Hepatocyte (in vitro differentiated cells): ENCODE measurements around the gene UBQLN4. TPM values are rescaled to one million over a fixed set of nuclear protein-coding genes. Genes with fewer than 3 reads are reported as not detected.

Experiments used
- DNase-seq: peaks from one replicate; pipeline ENCODE4 v3.0.0-alpha.2; 2016; ENCODE audit warnings: low spot score
- H2AFZ ChIP-seq: fragments of 200-600 bp; sonication (generic); 2 replicates; pipeline ENCODE4 v1.6.0; 2016; ENCODE audit warnings: antibody characterized with exemption, mild to moderate bottlenecking
- H3K27ac ChIP-seq: fragments of 200-600 bp; sonication (generic); 2 replicates; pipeline ENCODE4 v1.5.1; 2016; ENCODE audit warnings: mild to moderate bottlenecking
- H3K27me3 ChIP-seq: fragments of 200-600 bp; sonication (generic); 2 replicates; pipeline ENCODE4 v1.6.1; 2016
- H3K36me3 ChIP-seq: fragments of 200-600 bp; sonication (generic); replicated peaks from 2 replicates; pipeline ENCODE4 v1.5.1; 2016; ENCODE audit warnings: low read depth; ENCODE audit not compliant: insufficient read depth
- H3K4me1 ChIP-seq: fragments of 200-600 bp; sonication (generic); 2 replicates; pipeline ENCODE4 v1.5.1; 2016; ENCODE audit warnings: mild to moderate bottlenecking, moderate library complexity; ENCODE audit not compliant: insufficient read depth
- H3K4me2 ChIP-seq: fragments of 200-600 bp; sonication (generic); 2 replicates; pipeline ENCODE4 v1.6.0; 2016
- H3K4me3 ChIP-seq: fragments of 200-600 bp; sonication (generic); 2 replicates; pipeline ENCODE4 v1.5.1; 2016; ENCODE audit warnings: mild to moderate bottlenecking
- H3K79me2 ChIP-seq: fragments of 200-600 bp; sonication (generic); 2 replicates; pipeline ENCODE4 v1.6.0; 2017; ENCODE audit warnings: mild to moderate bottlenecking
- H3K9me2 ChIP-seq: fragments of 200-600 bp; sonication (generic); replicated peaks from 2 replicates; pipeline ENCODE4 v1.6.0; 2017; ENCODE audit warnings: mild to moderate bottlenecking; ENCODE audit not compliant: insufficient read depth
- H3K9me3 ChIP-seq: fragments of 200-600 bp; sonication (generic); 2 replicates; pipeline ENCODE4 v1.5.1; 2016; ENCODE audit warnings: low read depth, mild to moderate bottlenecking
- H4K20me1 ChIP-seq: fragments of 200-600 bp; sonication (generic); 2 replicates; pipeline ENCODE4 v1.6.0; 2016; ENCODE audit warnings: mild to moderate bottlenecking; ENCODE audit not compliant: insufficient read depth, poor library complexity, severe bottlenecking
- EZH2 ChIP-seq: fragments of 200-600 bp; sonication (generic); IDR thresholded peaks from 2 replicates; pipeline ENCODE4 v1.6.1; 2016; ENCODE audit warnings: antibody characterized with exemption, mild to moderate bottlenecking, borderline replicate concordance
- EZH2phosphoT487 ChIP-seq: fragments of 200-600 bp; sonication (generic); IDR thresholded peaks from one replicate; pipeline ENCODE4 v1.6.1; 2018; ENCODE audit warnings: antibody characterized with exemption, mild to moderate bottlenecking, low read depth, moderate library complexity; ENCODE audit not compliant: unreplicated experiment, severe bottlenecking
- WGBS: methylation state at CpG from one replicate; pipeline ENCODE4 v1.1.6; 2016; ENCODE audit warnings: low lambda C conversion rate; ENCODE audit errors: missing lambda C conversion rate; 5-methylcytosine and 5-hydroxymethylcytosine counted together
- polyA plus RNA-seq: library from polyadenylated mRNA; unstranded; fragments of >200 nt; fragmentation: Nextera tagmentation; extraction: Ambion mirVana; gene quantifications from 2 replicates; pipeline ENCODE4 v1.2.1, GENCODE V29; 2016
- total RNA-seq: library from RNA; depleted of rRNA; stranded (reverse); fragments of >200 nt; gene quantifications from 2 replicates; pipeline ENCODE4 v1.2.3, GENCODE V29; 2014
- TF ChIP-seq, protein P1 (sequence below): fragments of 200-600 bp; sonication (generic); IDR thresholded peaks from 2 replicates; pipeline ENCODE4 v1.5.1; 2016; ENCODE audit warnings: antibody characterized with exemption, mild to moderate bottlenecking; ENCODE audit not compliant: poor library complexity

The UBQLN4 gene
- total and polyA plus RNA-seq, 2 experiments from 2014 or later = 29.5 to 35.3 TPM

DNA sequence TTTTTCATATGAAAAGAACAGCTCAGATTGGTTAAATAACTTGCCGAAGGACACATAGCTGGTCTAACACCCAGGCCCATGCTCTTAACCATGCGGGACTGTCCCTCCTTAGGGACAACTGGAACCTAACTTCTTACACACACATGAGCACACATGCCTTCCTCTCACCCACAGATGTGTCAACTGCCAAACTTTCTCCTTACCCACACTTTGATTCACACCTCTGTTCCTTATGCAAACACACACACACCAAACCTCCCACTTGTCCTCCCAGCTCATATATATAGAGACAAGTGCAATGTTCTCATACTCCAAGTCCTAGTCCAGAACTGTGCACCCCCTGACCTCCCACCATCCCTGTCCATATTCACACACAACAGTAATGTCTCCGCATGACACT is 11.6 kb upstream of the UBQLN4 start:
- Histone ChIP-seq H3K9me3 (no peaks in the 10 kb centered on the region), H3K27ac (no peak overlapping the region), H3K79me2 (peaks cover 39% of the 10 kb centered on the region), H3K36me3 (no peaks in the 10 kb centered on the region), H3K27me3 (no peaks in the 10 kb centered on the region), H2AFZ (no peak overlapping the region), H3K4me3 (no peak overlapping the region), H3K4me2 (no peak overlapping the region), H4K20me1 (peaks cover 6% of the 10 kb centered on the region), H3K9me2 (no peaks in the 10 kb centered on the region), H3K4me1 (peaks cover 8% of the 10 kb centered on the region)
- no peak for DNase-seq
- no peak for TF ChIP-seq EZH2
- no peak for TF ChIP-seq EZH2phosphoT487
- TF ChIP-seq, protein P1, sequence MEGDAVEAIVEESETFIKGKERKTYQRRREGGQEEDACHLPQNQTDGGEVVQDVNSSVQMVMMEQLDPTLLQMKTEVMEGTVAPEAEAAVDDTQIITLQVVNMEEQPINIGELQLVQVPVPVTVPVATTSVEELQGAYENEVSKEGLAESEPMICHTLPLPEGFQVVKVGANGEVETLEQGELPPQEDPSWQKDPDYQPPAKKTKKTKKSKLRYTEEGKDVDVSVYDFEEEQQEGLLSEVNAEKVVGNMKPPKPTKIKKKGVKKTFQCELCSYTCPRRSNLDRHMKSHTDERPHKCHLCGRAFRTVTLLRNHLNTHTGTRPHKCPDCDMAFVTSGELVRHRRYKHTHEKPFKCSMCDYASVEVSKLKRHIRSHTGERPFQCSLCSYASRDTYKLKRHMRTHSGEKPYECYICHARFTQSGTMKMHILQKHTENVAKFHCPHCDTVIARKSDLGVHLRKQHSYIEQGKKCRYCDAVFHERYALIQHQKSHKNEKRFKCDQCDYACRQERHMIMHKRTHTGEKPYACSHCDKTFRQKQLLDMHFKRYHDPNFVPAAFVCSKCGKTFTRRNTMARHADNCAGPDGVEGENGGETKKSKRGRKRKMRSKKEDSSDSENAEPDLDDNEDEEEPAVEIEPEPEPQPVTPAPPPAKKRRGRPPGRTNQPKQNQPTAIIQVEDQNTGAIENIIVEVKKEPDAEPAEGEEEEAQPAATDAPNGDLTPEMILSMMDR = no peak
- 90% methylated on average over 3 of the region's 3 CpGs for WGBS

GRCh38 chr1:156064615-156065014 is 11.0 kb upstream of the UBQLN4 start:
- H4K20me1 ChIP-seq = peaks cover 6% of the 10 kb centered on the region
- DNase-seq = no peak
- TF ChIP-seq EZH2phosphoT487 = no peak
- no peak for TF ChIP-seq EZH2
- TF ChIP-seq, protein P1 = no peak
- no peaks in the 10 kb centered on the region for H3K36me3 ChIP-seq
- H3K9me2 ChIP-seq = no peaks in the 10 kb centered on the region
- H2AFZ ChIP-seq = no peak overlapping the region
- no peaks in the 10 kb centered on the region for H3K9me3 ChIP-seq
- H3K79me2 ChIP-seq = peaks cover 39% of the 10 kb centered on the region
- H3K4me3 ChIP-seq = no peak overlapping the region
- no peak overlapping the region for H3K4me2 ChIP-seq
- no peaks in the 10 kb centered on the region for H3K27me3 ChIP-seq
- peaks cover 9% of the 10 kb centered on the region for H3K4me1 ChIP-seq
- WGBS = 100% methylated on average over 2 of the region's 2 CpGs
- H3K27ac ChIP-seq = peak overlapping the region; percentile 19

DNA sequence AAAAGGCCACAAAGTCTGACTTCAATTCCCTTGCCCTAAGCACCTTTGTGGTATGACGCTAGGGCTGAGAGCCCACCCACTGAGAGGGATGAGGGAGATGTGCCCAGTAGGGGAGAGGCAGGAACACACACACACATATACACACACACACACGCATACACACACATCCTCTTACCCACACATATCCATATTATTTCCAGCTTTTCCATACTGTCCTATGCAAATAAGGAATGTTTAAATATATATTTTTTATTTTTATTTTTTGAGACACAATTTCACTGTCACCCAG is 10.3 kb upstream of the UBQLN4 start:
- Histone ChIP-seq H2AFZ (no peak overlapping the region), H3K4me2 (no peak overlapping the region), H3K4me1 (peaks cover 9% of the 10 kb centered on the region), H3K36me3 (no peaks in the 10 kb centered on the region), H3K79me2 (peaks cover 39% of the 10 kb centered on the region), H4K20me1 (peaks cover 6% of the 10 kb centered on the region), H3K4me3 (no peak overlapping the region), H3K9me2 (no peaks in the 10 kb centered on the region), H3K9me3 (no peaks in the 10 kb centered on the region), H3K27ac (peak overlapping the region; percentile 19), H3K27me3 (no peaks in the 10 kb centered on the region)
- TF ChIP-seq EZH2 (no peak), EZH2phosphoT487 (no peak)
- TF ChIP-seq, protein P1 = no peak
- WGBS = 37% methylated on average over 2 of the region's 2 CpGs
- peak; percentile 40 for DNase-seq

DNA sequence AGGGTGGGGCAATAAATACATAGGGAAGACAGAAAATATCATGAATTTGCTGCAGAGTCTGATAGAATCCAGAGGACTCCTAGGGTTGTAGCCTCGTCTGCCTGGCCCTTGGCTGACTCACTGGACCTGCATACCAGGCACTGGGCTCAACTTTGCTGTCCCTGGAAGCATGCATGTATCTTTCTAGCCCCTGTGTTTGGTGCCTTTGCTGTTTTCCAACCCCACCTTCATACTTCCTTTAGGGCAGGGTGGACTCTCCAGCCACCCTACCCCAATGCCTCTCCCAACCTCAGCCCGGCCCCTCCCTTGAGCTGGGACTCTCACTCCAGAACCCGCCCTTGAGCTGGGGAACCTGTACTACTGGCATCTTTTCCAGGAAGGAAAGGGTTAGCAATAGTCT is 8.6 kb upstream of the UBQLN4 start:
- Histone ChIP-seq H4K20me1 (peaks cover 6% of the 10 kb centered on the region), H3K36me3 (no peaks in the 10 kb centered on the region), H2AFZ (no peak overlapping the region), H3K27ac (peak overlapping the region; percentile 90), H3K9me3 (no peaks in the 10 kb centered on the region), H3K4me2 (peak overlapping the region; percentile 79), H3K9me2 (no peaks in the 10 kb centered on the region), H3K4me3 (peak overlapping the region; percentile 51), H3K79me2 (peaks cover 42% of the 10 kb centered on the region), H3K4me1 (peaks cover 9% of the 10 kb centered on the region), H3K27me3 (no peaks in the 10 kb centered on the region)
- no peak for TF ChIP-seq EZH2
- TF ChIP-seq, protein P1 = no peak
- TF ChIP-seq EZH2phosphoT487 = no peak
- WGBS = 73% methylated on average over 3 of the region's 3 CpGs
- peak; percentile 40 for DNase-seq
